AG10803 (cell line): Measurements from ENCODE around the gene NTHL1.

ENCODE experiments used
- DNase-seq: peaks from one replicate; pipeline ENCODE4 v3.0.0; 2010; ENCODE audit warnings: low read depth
- H3K4me3 ChIP-seq: 2 replicates; pipeline ENCODE4 v1.5.1; 2011; ENCODE audit warnings: mild to moderate bottlenecking, low read length, control low read depth
- TF ChIP-seq, protein P1 (sequence below): conservative IDR thresholded peaks from 2 replicates; pipeline ENCODE4 v1.5.1; 2011; ENCODE audit warnings: mild to moderate bottlenecking, low read length, control low read depth, inconsistent platforms

NTHL1 gene

DNA sequence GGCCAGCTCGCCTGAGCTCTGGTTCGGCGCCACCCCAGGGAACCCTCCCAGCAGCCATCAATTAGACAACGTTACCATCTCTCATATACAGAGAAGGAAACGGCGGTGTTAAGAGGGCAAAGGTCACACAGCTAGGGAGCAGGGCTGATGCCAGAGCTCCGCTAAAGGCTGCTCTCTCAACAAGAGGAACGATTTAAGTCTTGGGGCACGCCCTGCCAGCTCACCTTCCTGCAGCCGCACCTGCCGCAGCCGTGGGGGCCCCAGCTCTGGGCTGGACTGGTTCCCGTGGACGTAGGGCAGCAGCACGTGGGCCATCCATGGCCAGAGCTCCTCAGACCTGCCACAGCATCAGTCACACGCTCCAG lies 44.6 kb upstream of the NTHL1 start:
- TF ChIP-seq, protein P1, sequence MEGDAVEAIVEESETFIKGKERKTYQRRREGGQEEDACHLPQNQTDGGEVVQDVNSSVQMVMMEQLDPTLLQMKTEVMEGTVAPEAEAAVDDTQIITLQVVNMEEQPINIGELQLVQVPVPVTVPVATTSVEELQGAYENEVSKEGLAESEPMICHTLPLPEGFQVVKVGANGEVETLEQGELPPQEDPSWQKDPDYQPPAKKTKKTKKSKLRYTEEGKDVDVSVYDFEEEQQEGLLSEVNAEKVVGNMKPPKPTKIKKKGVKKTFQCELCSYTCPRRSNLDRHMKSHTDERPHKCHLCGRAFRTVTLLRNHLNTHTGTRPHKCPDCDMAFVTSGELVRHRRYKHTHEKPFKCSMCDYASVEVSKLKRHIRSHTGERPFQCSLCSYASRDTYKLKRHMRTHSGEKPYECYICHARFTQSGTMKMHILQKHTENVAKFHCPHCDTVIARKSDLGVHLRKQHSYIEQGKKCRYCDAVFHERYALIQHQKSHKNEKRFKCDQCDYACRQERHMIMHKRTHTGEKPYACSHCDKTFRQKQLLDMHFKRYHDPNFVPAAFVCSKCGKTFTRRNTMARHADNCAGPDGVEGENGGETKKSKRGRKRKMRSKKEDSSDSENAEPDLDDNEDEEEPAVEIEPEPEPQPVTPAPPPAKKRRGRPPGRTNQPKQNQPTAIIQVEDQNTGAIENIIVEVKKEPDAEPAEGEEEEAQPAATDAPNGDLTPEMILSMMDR, result no peak
- no peak overlapping the region for H3K4me3 ChIP-seq
- DNase-seq, result no peak

DNA sequence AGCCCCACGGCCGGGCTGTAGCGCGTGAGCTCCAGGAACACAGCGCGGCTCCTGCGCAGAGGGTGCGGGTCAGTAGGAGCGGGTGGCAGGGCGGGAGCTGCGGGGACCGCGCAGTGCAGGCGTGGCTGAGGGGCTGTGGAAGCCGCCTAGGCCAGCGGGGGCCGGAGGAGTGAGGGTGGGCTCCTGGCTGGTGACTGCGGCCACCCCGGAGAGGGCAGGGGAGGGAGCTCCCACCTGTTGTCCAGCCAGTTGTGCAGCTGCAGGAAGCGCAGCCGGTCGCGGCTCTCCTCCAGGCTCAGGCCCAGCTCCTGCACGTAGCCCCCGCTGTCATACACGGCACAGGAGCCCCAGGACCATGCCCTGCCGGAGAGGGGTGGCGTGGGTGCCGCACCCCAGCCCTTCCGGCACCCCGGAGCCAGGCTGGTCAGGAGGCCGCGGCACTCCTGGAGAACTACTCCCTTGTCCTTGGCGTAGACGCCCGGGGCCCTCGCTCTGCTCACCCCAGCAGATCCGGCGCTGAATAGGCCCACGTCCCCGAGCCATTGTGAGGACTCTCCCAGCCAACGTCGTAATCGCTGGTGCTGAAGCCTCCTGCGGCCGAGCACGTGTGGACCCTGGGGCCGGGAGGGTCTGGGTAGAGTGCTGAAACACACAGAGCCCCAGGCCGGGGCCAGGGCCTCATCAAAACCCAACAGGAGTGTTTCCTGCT lies 44.1 kb upstream of the NTHL1 start:
- TF ChIP-seq, protein P1, result no peak
- H3K4me3 ChIP-seq, result no peak overlapping the region
- no peak for DNase-seq

DNA sequence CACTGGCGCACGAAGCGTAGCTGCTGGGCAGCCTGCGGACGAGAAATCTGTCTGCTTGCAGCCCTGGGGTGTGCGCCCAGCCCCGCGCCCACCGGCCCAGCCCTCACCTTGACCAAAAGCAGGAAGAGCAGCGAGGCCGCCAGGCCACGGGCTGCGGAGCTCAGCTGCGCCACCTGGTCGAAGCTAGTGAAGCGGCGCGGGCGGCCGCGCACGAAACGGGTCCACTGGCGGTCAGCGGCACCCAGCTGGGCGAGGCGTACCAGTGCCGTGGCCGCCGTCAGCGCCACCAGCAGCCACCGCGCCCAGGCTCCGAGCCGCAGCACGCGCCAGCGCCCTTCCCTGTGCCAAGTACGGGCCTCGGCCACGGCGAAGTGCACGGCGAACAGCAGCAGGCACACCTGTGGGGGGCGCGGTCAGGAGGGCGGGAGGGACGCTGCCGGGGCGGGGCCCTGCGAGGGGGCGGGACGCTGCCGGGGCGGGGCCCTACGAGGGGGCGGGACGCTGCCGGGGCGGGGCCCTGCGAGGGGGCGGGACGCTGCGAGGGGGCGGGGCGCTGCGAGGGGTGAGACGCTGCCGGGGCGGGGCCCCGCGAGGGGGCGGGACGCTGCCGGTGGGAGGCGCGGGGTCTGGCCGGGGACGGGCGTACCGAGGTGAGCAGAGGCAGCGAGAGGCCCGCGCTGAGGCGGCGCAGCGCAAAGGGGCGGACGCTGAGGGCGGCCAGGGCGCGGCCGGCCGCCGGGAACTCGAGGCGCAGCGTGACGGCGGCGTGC lies 43.3 kb upstream of the NTHL1 start:
- no peak for DNase-seq
- TF ChIP-seq, protein P1, result no peak
- H3K4me3 ChIP-seq, result no peak overlapping the region

DNA sequence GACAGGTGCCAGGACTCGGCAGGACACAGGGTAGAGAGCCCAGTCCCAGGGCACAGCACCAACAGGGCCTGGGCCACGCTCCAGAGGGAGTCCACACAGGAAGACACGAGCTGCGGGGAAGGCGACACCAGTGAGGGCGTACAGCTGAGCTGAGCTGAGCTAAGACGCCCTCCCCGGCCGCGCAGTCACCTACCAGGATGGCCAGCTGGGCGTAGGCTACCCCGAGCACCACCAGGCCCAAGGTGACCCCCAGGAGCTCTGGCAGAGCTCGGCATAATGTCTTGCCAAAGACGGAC lies 42.8 kb upstream of the NTHL1 start:
- no peak overlapping the region for H3K4me3 ChIP-seq

DNA sequence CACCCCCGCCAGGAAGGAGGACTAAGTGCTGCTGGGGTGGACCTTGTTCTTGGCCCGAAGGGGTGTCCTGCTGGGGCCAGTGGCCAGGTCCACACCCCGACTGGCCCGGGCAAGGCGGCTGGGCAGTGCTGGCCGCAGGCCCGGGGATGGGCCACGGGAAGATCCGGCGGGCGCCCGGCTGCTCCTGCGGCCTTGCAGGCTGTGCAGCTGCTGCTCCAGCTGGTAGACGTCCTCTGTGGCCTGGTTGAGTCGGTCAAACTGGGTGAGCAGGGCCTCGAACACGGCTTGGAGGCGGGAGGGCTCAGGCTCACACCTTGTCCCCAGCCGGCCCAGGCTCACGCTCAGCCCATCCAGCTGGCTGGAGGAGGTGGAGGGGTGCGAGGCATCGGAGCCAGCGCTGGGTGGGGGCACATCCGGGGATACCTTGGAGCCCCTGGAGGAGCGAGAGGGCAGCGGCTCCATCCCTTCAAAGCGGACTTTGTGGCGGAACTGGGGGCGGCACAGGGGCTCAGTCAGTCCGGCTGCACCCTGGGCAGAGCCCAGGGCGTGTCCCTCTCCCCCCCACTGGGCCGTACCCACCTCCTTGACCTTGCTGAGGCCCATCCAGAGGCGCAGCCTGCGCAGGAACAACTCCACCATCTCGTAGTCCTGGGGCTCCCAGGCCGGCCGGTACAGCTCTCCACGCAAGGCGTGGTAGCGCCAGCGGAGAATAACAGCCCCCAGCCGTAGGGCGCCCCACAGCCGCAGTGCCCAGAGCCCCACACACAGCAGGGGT lies 42.3 kb upstream of the NTHL1 start:
- no peak for DNase-seq
- no peak overlapping the region for H3K4me3 ChIP-seq
- TF ChIP-seq, protein P1, result no peak

More for the DNA sequence above, 42.8 kb upstream of the NTHL1 start:
- no peak for DNase-seq
- TF ChIP-seq, protein P1, result no peak

DNA sequence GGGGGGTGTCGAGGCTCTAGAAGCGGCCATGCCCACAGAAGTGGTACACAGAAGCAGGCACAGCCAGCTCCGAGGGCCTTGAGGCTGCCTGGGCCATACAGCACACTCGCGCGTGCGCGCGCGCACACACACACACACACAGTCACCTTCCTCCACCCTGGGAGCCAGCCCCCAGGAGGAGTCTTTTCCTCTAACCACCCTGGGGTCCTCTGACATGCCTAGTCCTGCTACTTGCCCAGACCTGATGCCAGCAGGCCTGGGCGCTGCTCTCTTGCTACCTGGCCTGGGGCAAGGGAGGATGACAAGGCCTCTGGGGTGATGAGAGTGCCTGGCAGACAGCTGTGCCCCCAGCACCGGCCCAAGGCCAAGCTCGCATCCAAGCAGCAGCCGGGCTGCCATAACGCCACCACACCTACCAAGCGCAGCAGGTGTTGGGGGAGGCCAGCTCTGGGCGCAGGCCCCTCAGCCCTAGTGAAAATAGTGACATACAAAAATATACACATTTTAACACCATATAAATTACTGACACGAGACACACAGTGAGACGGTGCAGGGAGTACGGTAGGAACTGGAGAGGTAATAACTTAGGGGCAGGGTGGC lies 41.2 kb upstream of the NTHL1 start:
- TF ChIP-seq, protein P1, result no peak
- DNase-seq, result no peak

More for the DNA sequence above, 41.2 kb upstream of the NTHL1 start:
- H3K4me3 ChIP-seq, result no peak overlapping the region
